GM21367 (cell line): ENCODE data around the gene CPEB3.
"Not testable (repeated sequence)": the region's sequence is repeated elsewhere in the genome, so short reads cannot be mapped to it uniquely, and the experiment has no call there.

Source experiments
- ATAC-seq: cut with Tn5 transposase; IDR thresholded peaks from one replicate; pipeline ENCODE4 v1.9.1; 2021; ENCODE audit not compliant: unreplicated experiment

Gene CPEB3

GRCh38 chr10:92290837-92291615 is at the start of gene CPEB3, which contains the start of gene MARCHF5:
Gene CPEB3, minus strand, starts transcription at chr10:92291078. Its CDS starts 50,728 bp downstream, at chr10:92240350.
Gene MARCHF5, plus strand, starts transcription at chr10:92291167. Its CDS starts 328 bp downstream, at chr10:92291495.
- peak; percentile 96 for ATAC-seq

DNA sequence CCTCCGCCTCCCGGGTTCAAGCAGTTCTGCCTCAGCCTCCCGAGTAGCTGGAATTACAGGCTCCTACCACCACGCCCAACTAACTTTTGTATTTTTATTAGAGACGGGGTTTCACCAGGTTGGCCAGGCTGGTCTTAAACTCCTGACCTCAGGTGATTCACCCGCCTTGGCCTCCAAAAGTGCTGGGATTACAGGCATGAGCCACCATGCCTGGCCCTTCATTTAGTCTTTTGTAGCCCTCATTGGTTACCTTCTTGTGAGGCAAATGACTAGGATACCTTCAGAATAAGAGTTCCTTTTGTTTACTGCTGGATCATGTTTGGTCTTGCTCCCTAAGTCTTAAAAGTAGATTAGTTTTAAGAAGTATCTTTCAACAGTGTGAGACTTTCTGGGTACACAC is 39.0 kb upstream of the CPEB3 start:
- ATAC-seq: not testable (repeated sequence)

DNA sequence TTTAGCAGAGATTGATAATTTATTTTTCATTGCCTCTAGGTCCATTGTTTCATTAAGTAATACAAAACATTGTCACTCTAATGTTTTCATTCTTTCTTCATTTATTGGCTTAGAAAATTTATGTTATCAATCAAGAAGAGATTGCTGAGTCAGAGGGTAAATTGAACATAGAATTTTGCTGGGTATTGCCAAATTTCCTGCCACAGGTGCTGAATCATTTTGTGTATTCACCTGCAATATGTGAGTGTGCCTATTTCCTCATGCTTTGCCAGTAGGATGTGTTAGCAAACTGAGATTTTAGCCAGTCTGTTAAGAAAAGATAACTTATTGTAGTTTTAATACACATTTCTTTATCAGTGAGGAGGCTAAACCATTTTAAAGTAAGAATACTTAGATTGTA is 38.1 kb upstream of the CPEB3 start:
- ATAC-seq: no peak

GRCh38 chr10:92327445-92328433 is 36.9 kb upstream of the CPEB3 start:
- no peak for ATAC-seq

DNA sequence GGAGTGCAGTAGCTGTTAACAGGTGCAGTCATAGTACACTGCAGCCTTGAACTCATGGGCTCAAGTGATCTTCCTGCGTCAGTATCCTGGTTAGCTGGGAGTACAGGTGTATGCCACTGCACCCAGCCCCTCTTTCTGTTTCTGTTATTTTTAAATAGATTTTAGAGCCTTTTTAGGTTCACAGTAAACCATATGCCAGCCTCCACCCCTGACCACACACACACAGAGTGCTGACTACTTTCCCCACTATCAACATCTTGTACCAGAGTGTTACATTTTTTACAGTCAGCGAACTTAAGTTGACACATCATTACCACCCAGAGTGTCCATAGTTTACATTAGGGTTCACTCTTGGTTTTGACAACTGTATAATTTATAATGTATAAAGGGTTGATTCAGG is 32.2 kb upstream of the CPEB3 start:
- ATAC-seq: no peak

- ATAC-seq: no peak
Measured at GRCh38 chr10:92316610-92317009, 25.7 kb upstream of the CPEB3 start.

DNA sequence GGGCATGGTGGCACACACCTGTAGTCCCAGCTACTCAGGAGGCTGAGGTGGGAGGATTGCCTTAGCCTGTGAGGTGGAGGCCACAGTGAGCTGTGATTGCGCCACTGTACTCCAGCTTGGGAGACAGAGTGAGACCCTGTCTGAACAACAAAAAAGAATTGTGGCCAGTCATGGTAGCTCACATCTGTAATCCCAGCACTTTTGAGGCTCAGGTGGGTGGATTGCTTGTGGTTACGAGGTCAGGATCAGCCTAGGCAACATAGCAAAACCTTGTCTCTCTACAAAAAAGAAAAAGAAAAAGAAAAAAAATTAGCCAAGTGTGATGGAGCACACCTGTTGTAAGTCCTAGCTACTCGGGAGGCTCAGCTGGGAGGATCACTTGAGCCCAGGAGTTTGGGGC is 22.9 kb upstream of the CPEB3 start:
- ATAC-seq: no peak

DNA sequence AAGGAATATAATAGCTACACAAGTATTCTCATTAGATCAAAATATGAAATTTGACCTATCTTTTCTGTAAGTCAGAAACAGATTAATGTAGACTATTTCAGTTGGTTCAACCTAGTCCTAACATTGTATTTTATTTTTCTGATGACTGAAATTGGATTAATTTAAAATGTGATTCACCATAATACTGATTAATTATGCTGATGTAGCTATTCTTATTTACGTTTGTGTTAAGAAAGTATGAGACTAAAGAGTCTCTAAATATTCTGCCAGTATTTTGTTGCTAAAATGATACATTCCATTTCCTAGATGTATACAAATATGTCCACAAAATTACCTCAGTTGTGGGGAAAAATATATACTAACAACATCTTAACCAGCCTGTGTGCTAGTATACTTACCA is 18.4 kb upstream of the CPEB3 start:
- no peak for ATAC-seq

GRCh38 chr10:92305133-92306072 is 14.5 kb upstream of the CPEB3 start:
- no peak for ATAC-seq

DNA sequence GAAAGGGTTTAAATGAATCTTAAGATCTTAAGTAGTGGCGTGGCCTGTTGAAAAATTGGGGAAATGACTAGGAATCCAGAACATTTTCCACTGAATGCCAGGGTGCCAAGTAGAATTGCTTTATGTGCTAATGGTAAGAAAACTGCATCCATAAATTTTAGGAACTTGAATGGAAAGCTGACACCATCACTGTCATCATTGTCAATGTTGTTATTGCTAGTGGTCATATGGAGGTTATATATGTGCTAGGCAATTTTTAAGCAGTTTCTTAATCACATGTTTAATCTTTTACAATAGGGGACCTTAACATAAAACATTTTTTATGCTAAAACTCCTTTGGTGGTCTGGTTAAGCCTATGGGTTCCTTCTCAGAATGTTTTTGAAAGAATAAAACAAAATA is 13.2 kb upstream of the CPEB3 start:
- ATAC-seq: no peak

DNA sequence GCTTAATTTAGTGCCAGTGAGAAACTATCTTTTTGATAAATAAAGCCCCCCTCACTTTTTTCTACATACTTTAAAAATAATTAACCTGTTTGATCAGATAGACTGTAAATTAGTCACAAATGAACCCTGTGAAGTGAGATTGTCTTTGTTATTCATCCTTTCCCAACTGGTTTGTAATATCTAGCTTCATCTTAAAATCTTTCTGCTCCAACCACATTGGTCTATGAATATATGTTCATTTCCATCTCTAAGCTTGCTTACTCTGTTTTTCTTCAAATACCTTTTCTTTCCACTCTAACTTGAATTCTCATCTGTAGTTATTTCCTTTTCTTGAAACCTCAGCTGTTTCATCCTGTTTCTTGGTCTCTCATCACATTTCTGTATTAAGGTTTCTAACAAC is 12.2 kb upstream of the CPEB3 start:
- no peak for ATAC-seq

GRCh38 chr10:92298487-92298886 is 7.6 kb upstream of the CPEB3 start:
- ATAC-seq: no peak

GRCh38 chr10:92291921-92292845 is 1.3 kb upstream of the CPEB3 start:
- ATAC-seq: no peak

GRCh38 chr10:92291616-92291865 is 663 bp upstream of the CPEB3 start:
- ATAC-seq: no peak

DNA sequence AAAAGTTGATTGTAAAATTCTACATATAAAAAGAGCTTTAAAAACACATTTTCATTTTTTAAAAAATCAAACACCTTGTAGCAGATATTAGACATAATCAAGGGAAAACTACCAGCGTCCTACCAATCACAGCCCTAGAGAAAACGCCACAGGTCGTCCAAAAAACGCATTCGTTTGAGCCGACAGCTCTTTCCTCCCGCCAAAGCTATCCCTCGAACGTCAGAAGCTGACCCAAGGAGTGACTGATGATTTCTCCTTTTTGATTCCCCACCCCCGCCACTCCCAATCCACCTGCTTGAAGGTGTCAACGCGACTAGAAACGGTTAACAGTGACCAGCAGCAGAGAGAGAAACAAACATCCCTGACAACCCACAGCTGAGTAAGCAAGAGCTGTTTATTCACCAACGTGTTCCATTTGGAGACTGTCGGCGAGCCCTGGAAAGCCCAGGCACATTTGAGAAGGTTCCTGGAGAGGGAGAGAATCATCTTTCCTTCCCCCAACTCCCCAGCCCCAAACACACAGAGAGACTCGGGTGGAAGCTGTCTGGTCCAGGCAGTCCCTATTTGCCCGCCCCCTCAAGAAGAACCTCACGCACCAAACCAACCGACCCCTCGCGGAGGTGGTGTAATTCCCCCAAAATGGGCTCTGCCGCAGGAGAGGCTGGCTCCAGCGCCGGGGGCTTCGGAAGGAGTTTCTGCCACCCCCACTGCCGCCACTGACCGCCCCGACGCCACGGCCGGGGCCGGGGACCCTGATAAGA is 622 bp downstream of the CPEB3 start:
- ATAC-seq: peak; percentile 9

- ATAC-seq: no peak
Measured at GRCh38 chr10:92284112-92284704, 6.7 kb downstream of the CPEB3 start.

GRCh38 chr10:92278996-92279696 is 11.7 kb downstream of the CPEB3 start:
- ATAC-seq: no peak

- no peak for ATAC-seq
Measured at GRCh38 chr10:92274071-92274470, 16.8 kb downstream of the CPEB3 start.
